GM12892 (cell line): ENCODE results near the gene CRYBB1.

ENCODE experiments used
- DNase-seq: peaks from one replicate; pipeline ENCODE4 v3.0.0; 2011; ENCODE audit not compliant: insufficient read length
- FAIRE-seq: peaks from 2 replicates; lab custom pipeline; 2011; peaks lifted over from hg19 to GRCh38; lab: Jason Lieb, UNC
- POLR2A ChIP-seq: IDR thresholded peaks from 2 replicates; pipeline ENCODE4 v1.6.1; 2011; ENCODE audit warnings: low read depth, low read length, control low read depth
- POLR2AphosphoS5 ChIP-seq: IDR thresholded peaks from 2 replicates; pipeline ENCODE4 v1.6.1; 2011; ENCODE audit warnings: low read depth, low read length, control low read depth
- TAF1 ChIP-seq: IDR thresholded peaks from 2 replicates; pipeline ENCODE4 v1.6.1; 2011; ENCODE audit warnings: low read depth, mild to moderate bottlenecking, control low read depth, low read length, borderline replicate concordance

The CRYBB1 gene

GRCh38 chr22:26651815-26652214 lies 34.0 kb upstream of the CRYBB1 start:
- no peak for TF ChIP-seq POLR2AphosphoS5
- no peak for TF ChIP-seq TAF1
- TF ChIP-seq POLR2A, result no peak
- FAIRE-seq (peak; percentile 68), DNase-seq (no peak)

- DNase-seq, result no peak
- TF ChIP-seq POLR2A (no peak), TAF1 (no peak), POLR2AphosphoS5 (no peak)
- FAIRE-seq, result no peak
Observed at GRCh38 chr22:26650722-26651421, 33.0 kb upstream of the CRYBB1 start.

- no peak for FAIRE-seq
- TF ChIP-seq TAF1, result no peak
- no peak for TF ChIP-seq POLR2A
- no peak for TF ChIP-seq POLR2AphosphoS5
- DNase-seq, result no peak
Observed at GRCh38 chr22:26648528-26649388, 30.9 kb upstream of the CRYBB1 start.

GRCh38 chr22:26648011-26648497 lies 30.2 kb upstream of the CRYBB1 start:
- FAIRE-seq, result peak; percentile 36
- DNase-seq, result no peak
- TF ChIP-seq POLR2AphosphoS5 (no peak), POLR2A (no peak), TAF1 (no peak)

- no peak for FAIRE-seq
Observed at GRCh38 chr22:26646158-26646557, 28.3 kb upstream of the CRYBB1 start.

GRCh38 chr22:26643418-26644100 lies 25.7 kb upstream of the CRYBB1 start:
- TF ChIP-seq POLR2A (no peak), POLR2AphosphoS5 (no peak), TAF1 (no peak)
- peak; percentile 70 for FAIRE-seq

More at GRCh38 chr22:26646158-26646557, 28.3 kb upstream of the CRYBB1 start:
- TF ChIP-seq POLR2A (no peak), POLR2AphosphoS5 (no peak), TAF1 (no peak)
- DNase-seq, result no peak

GRCh38 chr22:26642465-26643417 lies 24.9 kb upstream of the CRYBB1 start:
- FAIRE-seq (peak; percentile 86), DNase-seq (no peak)
- TF ChIP-seq TAF1, result no peak
- TF ChIP-seq POLR2A, result peak; percentile 38; the same call in 1 of the 2 replicates

More at GRCh38 chr22:26643418-26644100, 25.7 kb upstream of the CRYBB1 start:
- no peak for DNase-seq

GRCh38 chr22:26636296-26636695 lies 18.5 kb upstream of the CRYBB1 start:
- FAIRE-seq (no peak), DNase-seq (no peak)
- TF ChIP-seq POLR2A (no peak), TAF1 (no peak), POLR2AphosphoS5 (no peak)

- TF ChIP-seq POLR2A, result no peak
- TF ChIP-seq POLR2AphosphoS5, result no peak
- TF ChIP-seq TAF1, result no peak
- FAIRE-seq (no peak), DNase-seq (no peak)
Observed at GRCh38 chr22:26635117-26635516, 17.3 kb upstream of the CRYBB1 start.

GRCh38 chr22:26634189-26634588 lies 16.4 kb upstream of the CRYBB1 start:
- DNase-seq, result no peak
- TF ChIP-seq TAF1 (no peak), POLR2A (no peak), POLR2AphosphoS5 (no peak)
- no peak for FAIRE-seq
